Body of pancreas (tissue), 4 donors: Measurements from ENCODE around the gene CST11. TPM values are rescaled to one million over a fixed set of nuclear protein-coding genes. Genes with fewer than 3 reads are reported as not detected.

ENCODE experiments used
- ATAC-seq: fragments of 150-250 bp; one replicate; pipeline ENCODE4 v1.9.1; 2016
- DNase-seq, 4 donors: peaks; one replicate each; pipeline ENCODE4 v3.0.0-alpha.2; 2019
- H3K27ac ChIP-seq, 4 donors: fragments of 200-600 bp; sonication (generic); 1 replicate in 3 of 4; 2 replicates in 1 of 4; pipeline versions ENCODE4 v1.5.1 to v1.6.1; 2016 to 2019; ENCODE audit warnings: mild to moderate bottlenecking in 1 of 4, mixed read lengths in 1 of 4, moderate library complexity in 1 of 4
- H3K27me3 ChIP-seq, 2 donors: fragments of 200-600 bp; sonication (generic); one replicate each; pipeline ENCODE4 v1.6.0; 2016; ENCODE audit warnings: mild to moderate bottlenecking in 1 of 2
- H3K36me3 ChIP-seq, 2 donors: fragments of 200-600 bp; sonication (generic); replicated peaks in 1 of 2; 2 replicates each; pipeline ENCODE4 v1.5.1; 2016; ENCODE audit warnings: low read depth in 2 of 2; ENCODE audit not compliant: insufficient read depth in 1 of 2
- H3K4me1 ChIP-seq: fragments of 200-600 bp; sonication (generic); one replicate; pipeline ENCODE4 v1.6.0; 2016
- H3K4me3 ChIP-seq, 2 donors: fragments of 200-600 bp; sonication (generic); 1 replicate in 1 of 2; 2 replicates in 1 of 2; pipeline ENCODE4 v1.5.1; 2016 to 2019
- H3K9me3 ChIP-seq, 3 donors: fragments of 200-600 bp; sonication (generic); 1 replicate in 2 of 3; 2 replicates in 1 of 3; pipeline ENCODE4 v1.5.1; 2016
- CTCF ChIP-seq, 7 experiments: fragments of 450-650 bp in 4 of 7; fragments of 200-600 bp in 3 of 7; sonication (generic) in 3 of 7; IDR thresholded peaks; one replicate each; pipeline ENCODE4 v1.5.1; 2016 to 2019; ENCODE audit warnings: antibody characterized with exemption in 7 of 7
- POLR2A ChIP-seq, 3 donors: fragments of 450-650 bp; IDR thresholded peaks; one replicate each; pipeline ENCODE4 v1.6.1; 2016; ENCODE audit warnings: antibody characterized with exemption in 3 of 3, mild to moderate bottlenecking in 2 of 3
- WGBS, 2 donors: methylation state at CpG; one replicate each; pipeline ENCODE4 v1.1.5; 2017; 5-methylcytosine and 5-hydroxymethylcytosine counted together
- intact Hi-C: fragments of 100-400 bp; cut with DNase I; formaldehyde crosslinking; loops from one replicate; pipeline ENCODE4 v1.15.1; 2023
- small RNA-seq: library from RNA; depleted of rRNA; stranded (forward); fragments of <200 nt; gene quantifications from one replicate; pipeline ENCODE3, GENCODE V24; 2016
- total RNA-seq, 2 donors: library from RNA; depleted of rRNA; stranded (reverse); fragments of >200 nt; gene quantifications; one replicate each; pipeline ENCODE4 v1.1.0, GENCODE V29; 2016

Gene CST11
- total RNA-seq, 2 donors from 2014 or later: not detected

- H3K36me3 ChIP-seq: no peaks in the 10 kb centered on the region
- no peak overlapping the region for H3K27ac ChIP-seq
- H3K9me3 ChIP-seq: no peaks in the 10 kb centered on the region
- ATAC-seq (no peak), DNase-seq (no peak)
- H3K4me3 ChIP-seq: no peak overlapping the region
- TF ChIP-seq POLR2A (IDR thresholded peaks at IDR 0.05) (no peak), CTCF (IDR thresholded peaks at IDR 0.05) (no peak)
- H3K4me1 ChIP-seq: peaks cover 7% of the 10 kb centered on the region
- 71 to 73% methylated on average over 5 of the region's 5 CpGs for WGBS, 2 donors
- no peaks in the 10 kb centered on the region for H3K27me3 ChIP-seq
- intact Hi-C loops: no loop called here
These were observed 48.9 kb downstream of the CST11 start for GRCh38 chr20:23403751-23404150.

GRCh38 chr20:23401051-23401450 is 51.6 kb downstream of the CST11 start:
- WGBS, 2 donors: 39 to 42% methylated on average over 5 of the region's 5 CpGs
- intact Hi-C loops: no loop called here
- no peak overlapping the region for H3K27ac ChIP-seq

More at GRCh38 chr20:23401051-23401450, 51.6 kb downstream of the CST11 start:
- ATAC-seq (no peak), DNase-seq (no peak)
- H3K4me1 ChIP-seq: peaks cover 6% of the 10 kb centered on the region
- H3K4me3 ChIP-seq: no peak overlapping the region
- peaks cover 0 to 2% of the 10 kb centered on the region in 2 donors for H3K36me3 ChIP-seq
- H3K9me3 ChIP-seq: no peaks in the 10 kb centered on the region
- TF ChIP-seq CTCF (IDR thresholded peaks at IDR 0.05) (no peak), POLR2A (IDR thresholded peaks at IDR 0.05) (no peak)
- no peaks in the 10 kb centered on the region for H3K27me3 ChIP-seq

Small RNA genes within 50 kb of the gene (small RNA-seq; reads per million reads assigned to genes)
- gene RF00019: not detected

Other genes starting within 250 kb of the CST11 start
- gene NXT1, start 102.1 kb downstream of the CST11 start, total RNA-seq: 10 to 100 TPM in 1 of 2 donors, 1 to 10 TPM in 1; 6.5 to 16.2 TPM
- gene GZF1, start 90.7 kb downstream of the CST11 start, total RNA-seq: 1 to 10 TPM; 1.6 to 6.2 TPM
- 10 to 100 TPM in 1 of 2 donors, 1 to 10 TPM in 1; 9.9 to 12.7 TPM for gene NAPB, start 31.4 kb downstream of the CST11 start, total RNA-seq
- gene CSTL1, start 13.2 kb downstream of the CST11 start, total RNA-seq: not detected
- not detected for gene CST8, start 38.2 kb upstream of the CST11 start, total RNA-seq
- not detected for gene CST9L, start 115.6 kb upstream of the CST11 start, total RNA-seq
- 1 to 10 TPM in 1 of 2 donors, not detected in 1; 3.6 TPM for gene CST9, start 153.0 kb upstream of the CST11 start, total RNA-seq
- gene CST3, start 185.1 kb upstream of the CST11 start, total RNA-seq: 100 to 1,000 TPM; 491 to 654 TPM
- not detected for gene CST4, start 236.2 kb upstream of the CST11 start, total RNA-seq